ENCODE measurements around the gene INTS3.
"Not testable (repeated sequence)": the region's sequence is repeated elsewhere in the genome, so short reads cannot be mapped to it uniquely, and the experiment has no call there.

Gene INTS3

DNA sequence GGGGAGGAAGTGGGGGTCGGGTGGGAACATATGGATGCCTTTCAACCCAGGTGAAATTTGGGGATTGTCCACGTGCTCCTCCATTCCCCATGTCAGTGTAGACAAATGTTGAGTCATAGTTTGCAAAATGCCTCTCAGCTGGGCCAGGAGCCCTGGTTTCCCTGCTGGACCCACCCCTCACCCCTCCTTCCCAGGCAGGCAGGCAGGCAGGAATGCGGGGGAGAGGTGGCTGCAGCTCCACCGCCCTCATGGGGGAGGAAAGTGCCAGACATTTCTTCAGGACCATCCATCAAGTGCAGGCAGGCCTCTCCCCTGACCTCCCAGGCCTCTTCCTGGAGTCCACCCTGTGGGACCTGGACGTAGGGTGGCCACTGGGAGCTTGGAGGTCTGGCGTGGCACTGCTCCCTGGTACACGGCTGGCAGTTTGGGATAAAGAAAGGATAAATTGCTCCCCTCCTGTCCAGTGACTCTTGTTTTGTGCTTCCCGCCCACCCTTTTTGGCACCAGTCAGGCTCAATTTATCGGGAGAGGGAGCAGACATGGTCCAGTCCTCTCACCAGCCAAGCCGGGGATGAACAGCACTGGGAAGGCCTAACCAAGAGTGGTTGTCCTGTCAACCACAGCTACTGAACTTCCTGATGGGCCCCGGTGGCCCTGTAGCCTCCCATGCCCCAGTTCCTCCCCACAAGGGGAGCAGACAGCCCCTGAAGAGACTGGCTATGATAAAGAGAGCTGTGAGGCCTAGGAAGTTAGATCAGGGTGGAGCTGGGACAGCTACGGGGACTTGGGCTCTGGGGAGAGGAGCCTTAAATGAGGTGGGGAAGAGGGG, 30.4 kb upstream of the INTS3 start:
- H3K36me3 Mint-ChIP-seq = no peaks in the 10 kb centered on the region
- no peaks in the 10 kb centered on the region for H3K9me3 Mint-ChIP-seq
- H3K4me3 Mint-ChIP-seq = peak overlapping the region; percentile 40
- peaks cover 12% of the 10 kb centered on the region for H3K27me3 Mint-ChIP-seq
- H3K27ac Mint-ChIP-seq = peak overlapping the region; percentile 8
- no peak for ATAC-seq
- H3K4me1 Mint-ChIP-seq = peaks cover 6% of the 10 kb centered on the region

GRCh38 chr1:153698020-153698922, 29.6 kb upstream of the INTS3 start:
- peak overlapping the region; percentile 8 for H3K27ac Mint-ChIP-seq
- peak; percentile 31 for ATAC-seq
- no peaks in the 10 kb centered on the region for H3K9me3 Mint-ChIP-seq
- peaks cover 6% of the 10 kb centered on the region for H3K4me1 Mint-ChIP-seq
- H3K4me3 Mint-ChIP-seq = peak overlapping the region; percentile 40
- peaks cover 12% of the 10 kb centered on the region for H3K27me3 Mint-ChIP-seq
- H3K36me3 Mint-ChIP-seq = no peaks in the 10 kb centered on the region

- H3K27me3 Mint-ChIP-seq = peaks cover 12% of the 10 kb centered on the region
- H3K9me3 Mint-ChIP-seq = no peaks in the 10 kb centered on the region
- no peak for ATAC-seq
- H3K4me3 Mint-ChIP-seq = no peak overlapping the region
- H3K4me1 Mint-ChIP-seq = peaks cover 6% of the 10 kb centered on the region
- no peak overlapping the region for H3K27ac Mint-ChIP-seq
- H3K36me3 Mint-ChIP-seq = no peaks in the 10 kb centered on the region
Observed at GRCh38 chr1:153698923-153699714, 28.7 kb upstream of the INTS3 start.

GRCh38 chr1:153699768-153700167, 28.1 kb upstream of the INTS3 start:
- Mint-ChIP-seq H3K4me3 (no peak overlapping the region), H3K4me1 (peaks cover 6% of the 10 kb centered on the region), H3K36me3 (no peaks in the 10 kb centered on the region), H3K27me3 (peaks cover 12% of the 10 kb centered on the region), H3K27ac (no peak overlapping the region), H3K9me3 (no peaks in the 10 kb centered on the region)
- ATAC-seq = no peak

- Mint-ChIP-seq H3K4me1 (peaks cover 8% of the 10 kb centered on the region), H3K9me3 (no peaks in the 10 kb centered on the region), H3K27me3 (peaks cover 9% of the 10 kb centered on the region), H3K36me3 (no peaks in the 10 kb centered on the region), H3K4me3 (no peak overlapping the region), H3K27ac (no peak overlapping the region)
- no peak for ATAC-seq
Observed at GRCh38 chr1:153705484-153705883, 22.4 kb upstream of the INTS3 start.

- Mint-ChIP-seq H3K4me3 (no peak overlapping the region), H3K27me3 (peaks cover 28% of the 10 kb centered on the region), H3K27ac (no peak overlapping the region), H3K36me3 (no peaks in the 10 kb centered on the region), H3K4me1 (peaks cover 8% of the 10 kb centered on the region), H3K9me3 (no peaks in the 10 kb centered on the region)
- no peak for ATAC-seq
Observed at GRCh38 chr1:153711026-153711425, 16.8 kb upstream of the INTS3 start.

DNA sequence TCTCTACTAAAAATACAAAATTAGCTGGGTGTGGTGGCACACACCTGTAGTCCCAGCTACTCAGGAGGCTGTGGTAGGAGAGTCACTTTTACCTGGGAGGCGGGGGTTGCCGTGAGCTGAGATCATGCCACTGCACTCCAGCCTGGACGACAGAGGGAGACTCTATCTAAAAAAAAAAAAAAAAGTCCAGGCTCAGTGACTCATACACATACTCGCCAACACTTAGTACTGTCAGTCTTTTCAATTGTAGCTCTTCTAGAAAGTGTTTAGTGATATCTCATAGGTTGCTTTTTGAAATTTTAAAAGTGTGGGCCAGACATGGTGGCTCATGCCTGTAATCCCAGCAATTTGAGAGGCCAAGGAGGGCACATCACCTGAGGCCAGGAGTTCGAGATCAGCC, 11.6 kb upstream of the INTS3 start:
- H3K27me3 Mint-ChIP-seq = peaks cover 19% of the 10 kb centered on the region
- not testable (repeated sequence) for H3K4me1 Mint-ChIP-seq, H3K27ac Mint-ChIP-seq, H3K36me3 Mint-ChIP-seq, H3K4me3 Mint-ChIP-seq, H3K9me3 Mint-ChIP-seq, ATAC-seq

- H3K4me1 Mint-ChIP-seq = no peaks in the 10 kb centered on the region
- no peaks in the 10 kb centered on the region for H3K36me3 Mint-ChIP-seq
- H3K27me3 Mint-ChIP-seq = peaks cover 19% of the 10 kb centered on the region
- no peaks in the 10 kb centered on the region for H3K9me3 Mint-ChIP-seq
- no peak overlapping the region for H3K4me3 Mint-ChIP-seq
- no peak overlapping the region for H3K27ac Mint-ChIP-seq
- ATAC-seq = no peak
Observed at GRCh38 chr1:153717330-153717729, 10.5 kb upstream of the INTS3 start.

- no peak overlapping the region for H3K27ac Mint-ChIP-seq
- H3K27me3 Mint-ChIP-seq = no peaks in the 10 kb centered on the region
- H3K36me3 Mint-ChIP-seq = no peaks in the 10 kb centered on the region
- no peak for ATAC-seq
- no peaks in the 10 kb centered on the region for H3K9me3 Mint-ChIP-seq
- no peak overlapping the region for H3K4me3 Mint-ChIP-seq
- no peaks in the 10 kb centered on the region for H3K4me1 Mint-ChIP-seq
Observed at GRCh38 chr1:153723687-153724086, 4.2 kb upstream of the INTS3 start.

- not testable (repeated sequence) for H3K9me3 Mint-ChIP-seq, H3K36me3 Mint-ChIP-seq, ATAC-seq, H3K4me1 Mint-ChIP-seq, H3K4me3 Mint-ChIP-seq, H3K27me3 Mint-ChIP-seq, H3K27ac Mint-ChIP-seq
Observed at GRCh38 chr1:153724634-153725033, 3.2 kb upstream of the INTS3 start.

GRCh38 chr1:153728305-153729066, 636 bp downstream of the INTS3 start:
- Mint-ChIP-seq H3K9me3 (no peaks in the 10 kb centered on the region), H3K36me3 (peaks cover 20% of the 10 kb centered on the region), H3K27ac (peak overlapping the region; percentile 91), H3K4me1 (peaks cover 32% of the 10 kb centered on the region), H3K4me3 (peak overlapping the region; percentile 86), H3K27me3 (no peaks in the 10 kb centered on the region)
- ATAC-seq = no peak

DNA sequence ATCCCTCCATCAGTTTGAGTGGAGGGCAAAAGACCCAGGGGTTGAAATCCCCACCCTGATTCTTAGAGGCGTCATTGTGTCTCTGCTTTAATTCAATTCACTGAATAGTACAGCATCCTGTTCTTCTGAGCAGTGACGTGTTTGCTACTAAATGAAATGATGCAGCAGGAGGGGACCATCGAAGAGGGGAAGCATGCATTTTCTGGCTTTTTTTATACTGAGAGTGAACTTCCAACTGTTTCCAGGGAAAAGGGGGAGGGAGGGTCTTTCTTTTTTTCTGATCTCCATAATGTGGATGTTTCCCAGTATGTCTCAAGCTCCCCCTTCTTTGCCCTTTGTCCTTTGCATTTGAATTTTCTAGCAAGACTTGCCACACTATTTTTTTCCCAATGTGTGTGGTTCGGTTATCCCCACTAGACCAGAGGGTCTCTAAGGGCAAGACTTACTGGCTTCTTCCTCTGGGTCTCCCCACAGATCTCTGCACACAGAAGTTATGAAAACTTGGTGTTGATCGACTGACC, 2.7 kb downstream of the INTS3 start:
- Mint-ChIP-seq H3K36me3 (peaks cover 31% of the 10 kb centered on the region), H3K27me3 (no peaks in the 10 kb centered on the region), H3K27ac (peak overlapping the region; percentile 91), H3K4me3 (peak overlapping the region; percentile 22), H3K9me3 (no peaks in the 10 kb centered on the region), H3K4me1 (peaks cover 52% of the 10 kb centered on the region)
- no peak for ATAC-seq

- H3K36me3 Mint-ChIP-seq = peaks cover 34% of the 10 kb centered on the region
- H3K27ac Mint-ChIP-seq = peak overlapping the region; percentile 91
Observed at GRCh38 chr1:153733970-153734369, 6.1 kb downstream of the INTS3 start.

DNA sequence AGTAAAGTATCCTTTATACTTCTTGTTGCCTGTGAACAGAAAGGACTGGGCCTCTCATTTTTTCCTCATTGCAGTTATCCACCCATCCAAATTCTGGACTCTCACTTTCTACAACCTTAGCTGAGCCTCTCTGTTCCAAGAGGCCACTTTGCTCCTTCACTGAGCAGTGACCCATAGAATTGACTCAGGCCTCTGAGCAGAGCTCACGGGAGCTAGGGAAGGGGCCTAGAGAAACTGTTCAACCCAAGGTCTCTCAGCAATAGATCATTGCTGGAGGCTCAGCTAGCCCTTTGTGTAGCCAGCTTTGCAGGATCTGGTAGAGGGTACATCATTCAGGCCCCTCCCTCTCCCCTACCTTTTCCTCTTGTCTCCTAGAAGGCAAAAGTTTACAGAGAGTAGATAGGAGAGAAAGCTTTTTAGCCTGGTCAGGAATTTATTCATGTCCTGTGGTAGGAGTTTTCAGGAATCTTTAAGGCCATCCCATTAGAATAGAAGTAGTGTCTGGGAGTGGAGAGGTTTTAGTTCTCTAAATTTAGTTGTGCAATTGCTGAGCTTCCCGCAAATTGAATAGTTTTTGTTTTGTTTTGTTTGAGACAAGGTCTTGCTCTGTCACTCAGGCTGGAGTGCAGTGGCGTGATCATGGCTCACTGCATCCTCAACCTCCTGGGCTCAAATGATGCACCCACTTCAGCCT, 6.7 kb downstream of the INTS3 start:
- Mint-ChIP-seq H3K27me3 (no peaks in the 10 kb centered on the region), H3K9me3 (no peaks in the 10 kb centered on the region), H3K4me3 (no peak overlapping the region), H3K36me3 (peaks cover 29% of the 10 kb centered on the region), H3K27ac (peak overlapping the region; percentile 91), H3K4me1 (peaks cover 46% of the 10 kb centered on the region)
- no peak for ATAC-seq

More at GRCh38 chr1:153733970-153734369, 6.1 kb downstream of the INTS3 start:
- ATAC-seq = no peak
- H3K4me1 Mint-ChIP-seq = peaks cover 51% of the 10 kb centered on the region
- no peaks in the 10 kb centered on the region for H3K27me3 Mint-ChIP-seq
- H3K4me3 Mint-ChIP-seq = no peak overlapping the region
- no peaks in the 10 kb centered on the region for H3K9me3 Mint-ChIP-seq

All from stimulated activated memory B cell treated with anti-CD40 and anti-IgM and Interleukin-4, amounts not matched to agents 10 μg/mL and 1 μg/mL and 100 μg/mL, for 72 hours (primary cell).